BJ (cell line): ENCODE data around the gene RSPRY1. TPM values are rescaled to one million over a fixed set of nuclear protein-coding genes. Genes with fewer than 3 reads are reported as not detected.
"Not testable (repeated sequence)": the region's sequence is repeated elsewhere in the genome, so short reads cannot be mapped to it uniquely, and the experiment has no call there.

ENCODE experiments used
- CTCF ChIA-PET: fragments of 350-600 bp; formaldehyde crosslinking; extraction: SDS; loops from one replicate; lab custom pipeline; 2021; ENCODE audit warnings: antibody characterized with exemption, inconsistent platforms; lab: Yijun Ruan, JAX
- POLR2A ChIA-PET: fragments of 300-600 bp; sonication (Branson Sonifier 250); formaldehyde crosslinking; extraction: SDS; loops from one replicate; lab custom pipeline; 2021; ENCODE audit warnings: antibody characterized with exemption; lab: Charles Lee
- DNase-seq: peaks from one replicate; pipeline ENCODE4 v3.0.0-alpha.2; 2011; ENCODE audit warnings: low read depth
- H3K27me3 ChIP-seq: 2 replicates; pipeline ENCODE4 v1.6.0; 2011; ENCODE audit warnings: low read length; ENCODE audit not compliant: control insufficient read depth, insufficient read depth
- H3K36me3 ChIP-seq: 2 replicates; pipeline ENCODE4 v1.5.1; 2011; ENCODE audit warnings: low read length; ENCODE audit not compliant: control insufficient read depth, insufficient read depth
- H3K4me3 ChIP-seq: 2 replicates; pipeline ENCODE4 v1.5.1; 2011; ENCODE audit warnings: low read depth, mild to moderate bottlenecking, control low read depth, low read length
- polyA plus RNA-seq: library from polyadenylated mRNA; depleted of rRNA; stranded (reverse); fragments of >200 nt; gene quantifications from 2 replicates; pipeline ENCODE4 v1.2.3, GENCODE V29; 2011
- TF ChIP-seq, protein P1 (sequence below): IDR thresholded peaks from 2 replicates; pipeline ENCODE4 v1.5.1; 2011; ENCODE audit warnings: low read depth, mild to moderate bottlenecking, control low read depth, inconsistent platforms, low read length, moderate library complexity; ENCODE audit not compliant: insufficient read depth

The RSPRY1 gene
- polyA plus RNA-seq, 1 experiment: 29.7 TPM

DNA sequence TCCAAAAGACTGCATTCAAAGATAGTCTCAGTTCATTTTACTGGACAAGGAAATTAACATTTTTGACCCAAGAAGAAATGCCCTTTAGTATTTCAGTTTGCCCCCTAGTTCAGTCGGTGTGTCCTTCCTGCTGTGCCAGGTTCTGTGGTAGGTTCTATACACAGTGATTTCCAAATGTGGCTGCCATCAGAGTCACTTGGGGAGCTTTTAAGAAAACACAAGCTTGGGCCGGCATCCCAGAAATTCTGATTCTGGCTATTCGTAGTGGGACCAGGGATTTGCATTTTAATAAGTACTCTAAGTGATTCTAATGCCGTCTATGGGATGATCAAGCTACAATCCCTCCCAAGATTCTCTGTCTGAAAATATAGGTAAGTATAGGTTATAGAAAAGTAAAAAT, 10.2 kb downstream of the RSPRY1 start:
- TF ChIP-seq, protein P1, sequence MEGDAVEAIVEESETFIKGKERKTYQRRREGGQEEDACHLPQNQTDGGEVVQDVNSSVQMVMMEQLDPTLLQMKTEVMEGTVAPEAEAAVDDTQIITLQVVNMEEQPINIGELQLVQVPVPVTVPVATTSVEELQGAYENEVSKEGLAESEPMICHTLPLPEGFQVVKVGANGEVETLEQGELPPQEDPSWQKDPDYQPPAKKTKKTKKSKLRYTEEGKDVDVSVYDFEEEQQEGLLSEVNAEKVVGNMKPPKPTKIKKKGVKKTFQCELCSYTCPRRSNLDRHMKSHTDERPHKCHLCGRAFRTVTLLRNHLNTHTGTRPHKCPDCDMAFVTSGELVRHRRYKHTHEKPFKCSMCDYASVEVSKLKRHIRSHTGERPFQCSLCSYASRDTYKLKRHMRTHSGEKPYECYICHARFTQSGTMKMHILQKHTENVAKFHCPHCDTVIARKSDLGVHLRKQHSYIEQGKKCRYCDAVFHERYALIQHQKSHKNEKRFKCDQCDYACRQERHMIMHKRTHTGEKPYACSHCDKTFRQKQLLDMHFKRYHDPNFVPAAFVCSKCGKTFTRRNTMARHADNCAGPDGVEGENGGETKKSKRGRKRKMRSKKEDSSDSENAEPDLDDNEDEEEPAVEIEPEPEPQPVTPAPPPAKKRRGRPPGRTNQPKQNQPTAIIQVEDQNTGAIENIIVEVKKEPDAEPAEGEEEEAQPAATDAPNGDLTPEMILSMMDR: no peak
- ChIA-PET POLR2A (interaction anchor here (0.9 kb wide), 1 partner anchor 49 kb away, joined by 3 read pairs; no protein-coding TSS in a partner anchor), CTCF (no interaction called here)
- H3K36me3 ChIP-seq: no peaks in the 10 kb centered on the region
- H3K27me3 ChIP-seq: no peaks in the 10 kb centered on the region
- no peak for DNase-seq
- H3K4me3 ChIP-seq: no peak overlapping the region

DNA sequence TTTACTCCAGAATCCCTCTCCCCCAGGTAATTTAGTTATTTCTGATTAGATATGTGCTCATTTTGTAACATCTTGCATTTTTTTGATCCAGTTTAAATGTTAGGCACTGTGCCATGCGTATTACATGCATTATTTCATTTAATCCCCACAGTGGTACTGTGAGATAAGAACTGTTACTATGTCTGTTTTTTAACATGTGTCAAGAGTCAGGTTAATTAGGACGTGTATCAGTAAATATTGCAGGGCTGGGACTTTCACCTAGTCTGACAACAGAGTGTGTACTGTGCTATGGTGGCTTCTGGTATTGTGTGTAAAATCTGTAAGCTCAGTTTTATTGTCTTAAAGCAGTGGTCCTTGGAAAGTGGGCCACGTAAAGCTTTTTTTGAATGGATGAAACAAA, 10.6 kb downstream of the RSPRY1 start:
- Histone ChIP-seq H3K27me3 (no peaks in the 10 kb centered on the region), H3K36me3 (no peaks in the 10 kb centered on the region), H3K4me3 (no peak overlapping the region)
- ChIA-PET POLR2A (interaction anchor here (0.7 to 0.9 kb wide), 2 partner anchors 13 to 49 kb away, joined by 3 to 5 read pairs; no protein-coding TSS in a partner anchor), CTCF (no interaction called here)
- DNase-seq: no peak
- TF ChIP-seq, protein P1: no peak

DNA sequence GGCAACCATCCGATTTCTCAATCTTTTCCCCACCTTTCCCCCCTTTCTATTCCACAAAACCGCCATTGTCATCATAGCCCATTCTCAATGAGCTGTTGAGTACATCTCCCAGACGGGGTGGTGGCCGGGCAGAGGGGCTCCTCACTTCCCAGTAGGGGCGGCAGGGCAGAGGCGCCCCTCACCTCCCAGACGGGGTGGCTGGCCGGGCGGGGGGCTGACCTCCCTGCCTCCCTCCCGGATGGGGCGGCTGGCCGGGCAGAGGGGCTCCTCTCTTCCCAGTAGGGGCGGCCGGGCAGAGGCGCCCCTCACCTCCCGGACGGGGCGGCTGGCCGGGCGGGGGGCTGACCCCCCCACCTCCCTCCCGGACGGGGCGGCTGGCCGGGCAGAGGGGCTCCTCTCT, 14.2 kb downstream of the RSPRY1 start:
- H3K27me3 ChIP-seq, H3K4me3 ChIP-seq, DNase-seq, CTCF ChIA-PET, H3K36me3 ChIP-seq, POLR2A ChIA-PET: not testable (repeated sequence)

DNA sequence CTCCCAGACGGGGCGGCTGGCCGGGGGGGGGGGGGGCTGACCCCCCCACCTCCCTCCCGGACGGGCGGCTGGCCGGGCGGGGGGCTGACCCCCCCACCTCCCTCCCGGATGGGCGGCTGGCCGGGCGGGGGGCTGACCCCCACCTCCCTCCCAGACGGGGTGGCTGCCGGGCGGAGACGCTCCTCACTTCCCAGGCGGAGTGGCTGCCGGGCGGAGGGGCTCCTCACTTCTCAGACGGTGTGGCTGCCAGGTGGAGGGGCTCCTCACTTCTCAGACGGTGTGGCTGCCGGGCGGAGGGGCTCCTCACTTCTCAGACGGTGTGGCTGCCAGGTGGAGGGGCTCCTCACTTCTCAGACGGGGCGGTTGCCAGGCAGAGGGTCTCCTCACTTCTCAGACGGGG, 14.8 kb downstream of the RSPRY1 start:
- H3K4me3 ChIP-seq, CTCF ChIA-PET, H3K27me3 ChIP-seq, DNase-seq, H3K36me3 ChIP-seq, POLR2A ChIA-PET: not testable (repeated sequence)

DNA sequence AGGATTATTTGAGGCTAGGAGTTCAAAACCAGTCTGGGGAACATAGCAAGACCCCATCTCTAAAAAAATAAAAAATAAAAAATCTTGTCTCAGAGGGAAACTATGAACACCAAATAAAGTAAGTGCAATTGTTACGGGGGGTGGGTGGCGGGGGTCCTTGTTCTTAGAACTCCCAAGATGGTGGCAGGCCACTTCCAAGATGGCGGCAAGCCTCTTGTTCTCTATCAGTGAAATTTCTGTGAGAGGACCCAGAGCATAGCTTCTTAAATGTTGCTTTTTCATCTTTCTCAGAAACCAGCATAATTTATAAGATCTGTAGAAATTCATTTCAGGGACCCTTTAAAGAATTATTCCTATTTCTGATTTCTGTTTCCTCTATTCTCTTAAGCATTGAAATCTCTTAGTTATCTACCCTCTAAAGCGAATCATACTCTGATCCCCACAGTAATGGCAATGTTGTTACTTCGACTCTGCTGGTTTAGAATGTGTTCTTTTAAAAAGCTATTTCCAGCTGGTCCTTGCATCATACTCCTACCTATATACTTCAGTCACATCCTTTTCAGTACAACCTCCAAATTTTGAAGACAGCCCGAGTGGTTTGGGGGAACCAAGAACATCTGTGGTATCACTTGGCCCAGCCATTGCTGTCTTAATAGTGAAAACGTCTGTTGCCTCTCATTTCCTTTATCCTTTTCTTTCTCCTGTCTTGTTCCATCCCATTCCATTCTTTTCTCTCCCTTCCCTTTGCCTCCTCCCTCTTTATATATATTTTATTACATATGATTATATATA, 16.2 kb downstream of the RSPRY1 start:
- peaks cover 7% of the 10 kb centered on the region for H3K36me3 ChIP-seq
- ChIA-PET POLR2A (interaction anchor here (0.6 kb wide), 1 partner anchor 43 kb away, joined by 4 read pairs; no protein-coding TSS in a partner anchor), CTCF (no interaction called here)
- no peak for DNase-seq
- H3K4me3 ChIP-seq: no peak overlapping the region
- TF ChIP-seq, protein P1: no peak
- H3K27me3 ChIP-seq: no peaks in the 10 kb centered on the region

DNA sequence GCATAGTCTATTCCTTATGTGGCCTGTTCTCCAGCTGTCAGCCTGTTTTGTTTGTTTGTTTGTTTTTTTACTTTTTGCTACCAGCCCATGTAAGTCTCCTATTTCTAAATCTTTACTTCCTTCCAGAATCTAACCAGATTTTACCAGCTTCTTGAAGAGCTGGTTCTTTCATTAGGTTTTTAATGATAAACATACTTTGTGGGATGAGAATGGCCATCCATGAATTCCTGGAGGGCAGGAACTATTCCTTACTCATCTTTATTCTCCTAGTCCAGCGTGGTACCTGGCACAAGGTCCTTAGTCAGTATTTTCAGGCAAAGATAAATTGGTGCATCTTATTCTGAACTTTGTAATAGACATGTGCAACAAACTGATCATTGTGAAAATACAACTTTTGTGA, 17.3 kb downstream of the RSPRY1 start:
- H3K27me3 ChIP-seq: no peaks in the 10 kb centered on the region
- peaks cover 7% of the 10 kb centered on the region for H3K36me3 ChIP-seq
- H3K4me3 ChIP-seq: no peak overlapping the region
- DNase-seq: no peak
- POLR2A ChIA-PET: no interaction called here
- CTCF ChIA-PET: no interaction called here
- TF ChIP-seq, protein P1: no peak
